AG09319 (cell line): ENCODE measurements around the gene MPDZ.

Experiments
- DNase-seq: peaks from one replicate; pipeline ENCODE4 v3.0.0-alpha.2; 2010; ENCODE audit warnings: low read depth; ENCODE audit errors: extremely low read depth
- CTCF ChIP-seq: IDR thresholded peaks from 2 replicates; pipeline ENCODE4 v1.5.1; 2011; ENCODE audit warnings: low read depth, mild to moderate bottlenecking, inconsistent platforms, low read length, moderate library complexity

The MPDZ gene

GRCh38 chr9:13292782-13293181 lies 13.3 kb upstream of the MPDZ start:
- DNase-seq, result no peak
- no peak for TF ChIP-seq CTCF

DNA sequence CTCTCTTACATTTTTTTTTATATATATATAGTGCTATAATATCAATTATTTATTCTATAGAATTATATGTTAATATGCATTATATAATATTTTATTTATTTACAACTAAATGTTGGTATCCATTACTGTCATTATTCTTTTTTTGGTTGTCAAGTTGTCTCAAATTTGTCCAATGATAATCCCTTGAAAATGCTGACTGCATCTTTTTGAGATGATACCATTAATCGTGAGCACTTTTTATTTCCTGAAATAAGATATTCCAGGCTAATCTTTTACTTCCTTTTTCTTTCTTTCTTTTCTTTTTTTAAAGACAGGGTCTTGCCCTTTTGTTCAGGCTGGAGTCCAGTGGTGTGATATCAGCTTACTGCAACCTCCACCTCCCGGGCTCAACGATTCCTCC lies 12.7 kb upstream of the MPDZ start:
- DNase-seq, result no peak
- TF ChIP-seq CTCF, result no peak

GRCh38 chr9:13291718-13292117 lies 12.2 kb upstream of the MPDZ start:
- no peak for TF ChIP-seq CTCF
- no peak for DNase-seq

GRCh38 chr9:13284011-13284410 lies 4.5 kb upstream of the MPDZ start:
- DNase-seq, result no peak
- no peak for TF ChIP-seq CTCF

DNA sequence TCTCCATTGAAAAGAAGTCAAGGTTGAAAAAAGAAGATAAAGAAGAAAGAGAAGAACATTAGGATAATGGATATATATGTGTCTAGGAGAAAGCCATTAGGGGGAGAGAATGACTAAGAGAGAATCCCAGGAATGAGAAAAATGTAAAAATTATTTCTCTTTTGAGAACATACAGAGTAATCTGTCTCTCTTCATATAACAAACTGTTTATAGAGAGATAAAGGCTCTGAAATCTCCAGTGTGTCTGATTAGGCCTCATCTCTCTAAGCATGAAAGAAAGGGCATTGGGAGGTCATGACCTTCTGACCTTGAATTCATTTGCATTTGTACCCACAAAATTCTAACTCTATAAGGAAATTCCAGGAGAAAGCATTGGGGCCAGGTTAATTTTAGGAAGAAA lies 3.5 kb upstream of the MPDZ start:
- no peak for TF ChIP-seq CTCF
- DNase-seq, result no peak

DNA sequence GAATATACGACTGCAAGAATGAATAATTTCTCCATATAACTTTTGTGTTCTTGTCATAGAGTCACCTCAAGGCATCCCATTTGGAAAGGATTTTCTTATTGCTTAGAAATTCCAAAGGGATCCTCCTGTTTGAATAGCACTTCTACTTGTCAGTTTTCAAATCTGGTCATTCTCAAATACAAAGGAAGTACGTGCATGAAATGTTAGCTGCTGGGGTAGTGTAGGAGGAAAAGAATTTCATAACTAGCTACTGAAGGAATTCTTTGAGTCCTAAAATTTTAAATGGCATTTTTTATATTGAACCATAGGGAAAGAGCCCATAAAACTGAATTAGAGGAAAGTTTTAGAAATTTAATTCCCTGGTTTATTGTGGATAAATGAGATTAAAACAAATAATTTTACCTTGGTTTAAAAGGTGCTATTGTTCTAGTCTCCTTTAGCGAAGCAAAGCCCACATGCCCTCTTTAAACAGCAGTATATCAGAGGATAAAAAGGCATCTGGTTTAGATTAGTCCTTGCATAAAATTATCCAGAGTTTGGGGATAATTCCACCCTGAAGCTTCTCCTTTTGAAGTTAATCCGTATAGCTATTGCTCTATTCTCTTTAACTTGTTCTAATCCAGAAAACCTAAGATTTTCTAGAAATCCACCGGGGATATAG lies 2.0 kb upstream of the MPDZ start:
- no peak for DNase-seq
- no peak for TF ChIP-seq CTCF

DNA sequence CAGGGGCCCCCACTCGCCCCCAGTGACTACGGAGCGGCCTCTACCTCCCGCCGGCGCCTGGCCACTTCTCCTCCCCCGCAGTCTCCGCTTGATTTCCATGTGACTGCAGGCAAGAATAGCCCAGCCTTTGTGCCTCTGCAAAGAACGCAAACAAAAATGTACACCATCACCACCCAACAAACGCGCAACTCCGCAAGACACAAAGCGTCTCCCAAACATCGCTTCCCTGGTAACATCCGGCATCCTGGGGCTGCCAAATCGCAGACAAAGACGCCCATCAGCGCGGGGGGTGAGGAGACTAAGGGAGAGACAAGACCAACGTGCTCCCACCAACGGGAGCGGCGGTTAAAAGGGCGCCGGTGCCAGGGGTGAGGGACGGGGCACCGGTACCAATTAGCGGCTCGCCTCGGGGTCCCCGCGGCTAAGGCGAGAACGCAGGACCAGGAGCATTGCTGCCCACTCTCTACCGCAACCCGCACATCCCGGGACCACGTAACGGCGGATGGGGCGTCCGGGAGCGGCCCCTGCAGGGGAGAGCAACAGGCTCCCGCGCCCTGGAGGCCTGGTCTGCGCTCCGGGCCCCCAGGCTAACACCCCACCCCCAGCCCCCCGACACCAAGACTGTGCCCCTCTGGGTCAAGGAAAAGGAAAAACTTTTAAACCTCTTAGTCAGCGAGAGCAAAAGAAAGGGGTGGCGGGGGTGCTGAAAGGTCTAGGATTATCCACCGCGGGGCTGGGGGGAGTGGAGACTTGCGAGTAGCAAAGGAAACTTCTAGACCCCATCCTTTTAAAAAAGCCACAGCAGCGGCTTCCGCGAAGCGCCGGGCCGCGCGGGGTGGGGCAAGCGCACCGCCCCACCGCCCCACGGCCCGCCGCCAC lies 885 bp downstream of the MPDZ start:
- no peak for DNase-seq

More for the DNA sequence above, 885 bp downstream of the MPDZ start:
- peak; percentile 28 for TF ChIP-seq CTCF
